ENCODE measurements around the gene SLC25A24.

The SLC25A24 gene

DNA sequence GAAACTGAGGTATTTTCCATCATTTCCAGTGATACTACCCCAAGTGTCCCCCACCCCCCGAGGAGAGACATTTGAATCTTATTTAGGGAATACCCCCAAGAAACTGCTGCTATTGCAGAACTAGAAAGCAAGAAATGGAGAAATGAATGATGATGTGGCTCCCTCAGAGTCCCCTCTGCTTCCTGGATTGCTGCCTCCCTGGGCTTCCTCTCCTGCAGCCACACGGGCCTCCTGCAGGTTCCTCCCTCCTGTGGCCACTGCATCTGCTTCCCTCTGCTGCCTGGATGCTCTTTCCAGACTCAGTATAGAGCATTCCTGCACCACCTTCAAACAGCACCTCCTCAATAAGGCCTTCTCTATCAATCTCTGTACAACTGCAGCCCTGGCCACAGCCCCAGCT, 69.3 kb downstream of the SLC25A24 start:
- TF ChIP-seq, protein P1, sequence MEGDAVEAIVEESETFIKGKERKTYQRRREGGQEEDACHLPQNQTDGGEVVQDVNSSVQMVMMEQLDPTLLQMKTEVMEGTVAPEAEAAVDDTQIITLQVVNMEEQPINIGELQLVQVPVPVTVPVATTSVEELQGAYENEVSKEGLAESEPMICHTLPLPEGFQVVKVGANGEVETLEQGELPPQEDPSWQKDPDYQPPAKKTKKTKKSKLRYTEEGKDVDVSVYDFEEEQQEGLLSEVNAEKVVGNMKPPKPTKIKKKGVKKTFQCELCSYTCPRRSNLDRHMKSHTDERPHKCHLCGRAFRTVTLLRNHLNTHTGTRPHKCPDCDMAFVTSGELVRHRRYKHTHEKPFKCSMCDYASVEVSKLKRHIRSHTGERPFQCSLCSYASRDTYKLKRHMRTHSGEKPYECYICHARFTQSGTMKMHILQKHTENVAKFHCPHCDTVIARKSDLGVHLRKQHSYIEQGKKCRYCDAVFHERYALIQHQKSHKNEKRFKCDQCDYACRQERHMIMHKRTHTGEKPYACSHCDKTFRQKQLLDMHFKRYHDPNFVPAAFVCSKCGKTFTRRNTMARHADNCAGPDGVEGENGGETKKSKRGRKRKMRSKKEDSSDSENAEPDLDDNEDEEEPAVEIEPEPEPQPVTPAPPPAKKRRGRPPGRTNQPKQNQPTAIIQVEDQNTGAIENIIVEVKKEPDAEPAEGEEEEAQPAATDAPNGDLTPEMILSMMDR (IDR thresholded peaks at IDR 0.05; ENCODE audit: low read depth, low read length), result no peak
- no peak overlapping the region for H3K4me3 ChIP-seq (ENCODE audit: low read depth, low read length)

- TF ChIP-seq, protein P1 (IDR thresholded peaks at IDR 0.05; ENCODE audit: low read depth, low read length), result no peak
These were observed 70.1 kb downstream of the SLC25A24 start for GRCh38 chr1:108129999-108130398.

GRCh38 chr1:108125312-108126138, 74.6 kb downstream of the SLC25A24 start:
- H3K4me3 ChIP-seq (ENCODE audit: low read depth, low read length), result no peak overlapping the region
- TF ChIP-seq, protein P1 (IDR thresholded peaks at IDR 0.05; ENCODE audit: low read depth, low read length), result peak; percentile 94

More at GRCh38 chr1:108129999-108130398, 70.1 kb downstream of the SLC25A24 start:
- H3K4me3 ChIP-seq (ENCODE audit: low read depth, low read length), result no peak overlapping the region

DNA sequence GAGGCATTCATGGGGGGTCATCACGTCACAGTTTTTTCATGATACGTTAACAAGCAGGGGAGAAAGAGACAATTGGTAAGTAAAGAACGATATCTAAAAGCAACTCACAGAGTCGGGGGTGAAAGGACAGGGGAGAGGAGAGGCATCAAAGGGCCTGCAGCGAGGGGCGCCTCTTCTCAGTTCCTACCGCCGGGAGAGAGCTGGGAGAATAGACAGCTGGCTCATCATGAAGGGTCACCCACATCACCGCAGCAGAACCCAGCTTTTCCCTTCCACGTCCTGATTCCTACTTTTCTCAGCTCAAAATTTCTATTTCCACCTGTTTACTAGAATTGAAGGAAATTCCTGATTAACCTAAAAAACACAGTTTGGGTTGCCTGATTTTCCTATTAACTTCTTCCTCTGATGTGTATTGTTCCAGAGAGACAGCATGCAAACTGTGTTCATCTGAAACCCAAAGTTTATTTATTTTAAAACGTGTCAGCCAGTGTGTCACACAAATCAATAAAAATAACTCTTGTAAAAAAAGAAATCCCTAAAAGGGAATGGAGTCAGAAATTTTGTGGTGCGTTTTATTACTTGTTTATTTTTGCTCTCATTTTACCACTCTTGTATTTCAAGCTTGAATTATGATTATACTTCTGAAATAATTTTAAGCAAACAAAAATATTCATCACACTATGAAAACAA, 75.4 kb downstream of the SLC25A24 start:
- H3K4me3 ChIP-seq (ENCODE audit: low read depth, low read length), result no peak overlapping the region
- TF ChIP-seq, protein P1 (IDR thresholded peaks at IDR 0.05; ENCODE audit: low read depth, low read length), result no peak

DNA sequence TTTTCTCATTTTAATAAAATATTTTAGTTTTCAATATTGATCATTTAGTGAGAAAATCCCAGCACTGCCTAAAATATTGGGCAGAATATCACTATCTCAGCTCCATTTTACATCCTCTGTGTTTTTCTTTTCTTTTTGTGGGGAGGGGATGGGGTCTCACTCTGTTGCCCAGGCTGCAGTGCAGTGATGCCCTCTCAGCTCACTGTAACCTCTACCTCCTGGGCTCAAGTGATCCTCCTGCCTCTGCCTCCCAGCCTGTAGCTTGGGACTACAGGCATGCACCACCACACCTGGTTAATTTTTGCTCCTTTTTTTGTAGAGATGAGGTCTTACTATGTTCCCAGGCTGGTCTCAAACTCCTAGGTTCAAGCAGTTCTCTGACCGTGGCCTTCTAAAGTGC, 76.1 kb downstream of the SLC25A24 start:
- H3K4me3 ChIP-seq (ENCODE audit: low read depth, low read length), result no peak overlapping the region
- TF ChIP-seq, protein P1 (IDR thresholded peaks at IDR 0.05; ENCODE audit: low read depth, low read length), result no peak

DNA sequence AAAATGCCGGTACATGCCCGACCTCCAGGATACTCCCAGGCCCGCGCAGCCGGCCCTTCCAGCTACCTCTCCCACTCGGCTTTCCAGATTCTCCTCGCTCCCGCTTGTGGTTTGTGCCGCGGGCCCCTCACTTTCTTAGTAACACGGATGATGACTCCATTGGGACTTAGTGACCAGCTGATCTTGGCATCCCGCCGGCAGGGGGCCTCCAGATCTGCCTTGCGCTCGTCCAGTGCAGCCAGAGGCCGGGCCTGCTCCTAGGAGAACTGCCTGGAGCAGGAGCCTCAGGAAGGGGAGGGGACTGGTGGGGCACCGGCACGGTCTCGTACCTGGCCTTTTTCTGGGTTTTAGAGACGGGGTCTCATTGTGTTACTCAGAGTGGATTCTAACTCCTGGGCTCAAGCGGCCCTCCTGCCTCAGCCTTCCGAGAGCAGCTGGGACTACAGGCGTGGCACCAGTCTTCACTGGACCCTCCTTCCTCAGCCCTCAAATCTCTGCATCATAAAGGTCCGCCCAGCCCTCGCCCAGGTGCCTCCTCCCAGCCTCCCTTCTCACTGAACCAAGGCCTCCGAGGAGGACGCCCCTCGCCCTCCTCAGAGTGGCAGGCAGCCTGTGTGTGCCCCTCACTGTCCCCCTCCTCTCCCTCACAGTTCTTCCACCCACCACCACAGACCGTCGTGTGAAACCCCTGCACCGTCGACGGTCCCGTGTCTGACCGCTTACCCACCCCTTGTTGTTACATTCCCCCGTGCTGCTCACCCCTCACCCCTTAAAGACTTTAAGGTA, 78.6 kb downstream of the SLC25A24 start:
- H3K4me3 ChIP-seq (ENCODE audit: low read depth, low read length), result no peak overlapping the region
- TF ChIP-seq, protein P1 (IDR thresholded peaks at IDR 0.05; ENCODE audit: low read depth, low read length), result no peak
